ENCODE data around the gene BATF3.

Gene BATF3

GRCh38 chr1:212703991-212704564 is 4.4 kb upstream of the BATF3 start:
- DNase-seq (ENCODE audit: low read depth, low spot score) = no peak

GRCh38 chr1:212702672-212703071 is 3.0 kb upstream of the BATF3 start:
- no peak for DNase-seq (ENCODE audit: low read depth, low spot score)

GRCh38 chr1:212701910-212702309 is 2.3 kb upstream of the BATF3 start:
- DNase-seq (ENCODE audit: low read depth, low spot score) = no peak

GRCh38 chr1:212700892-212701819 is 1.5 kb upstream of the BATF3 start:
- DNase-seq (ENCODE audit: low read depth, low spot score) = no peak

GRCh38 chr1:212700223-212700891 is 717 bp upstream of the BATF3 start:
- peak; percentile 65 for DNase-seq (ENCODE audit: low read depth, low spot score)

- peak; percentile 22 for DNase-seq (ENCODE audit: low read depth, low spot score)
These were observed 476 bp downstream of the BATF3 start for GRCh38 chr1:212699104-212699624.

- no peak for DNase-seq (ENCODE audit: low read depth, low spot score)
These were observed 1.1 kb downstream of the BATF3 start for GRCh38 chr1:212698467-212699103.

- DNase-seq (ENCODE audit: low read depth, low spot score) = no peak
These were observed 2.8 kb downstream of the BATF3 start for GRCh38 chr1:212696721-212697331.

- no peak for DNase-seq (ENCODE audit: low read depth, low spot score)
These were observed 6.6 kb downstream of the BATF3 start for GRCh38 chr1:212692774-212693644.

GRCh38 chr1:212691561-212692071 is 8.0 kb downstream of the BATF3 start:
- no peak for DNase-seq (ENCODE audit: low read depth, low spot score)

GRCh38 chr1:212690816-212691403 is 8.7 kb downstream of the BATF3 start:
- no peak for DNase-seq (ENCODE audit: low read depth, low spot score)

- no peak for DNase-seq (ENCODE audit: low read depth, low spot score)
These were observed 9.7 kb downstream of the BATF3 start for GRCh38 chr1:212689758-212690529.

GRCh38 chr1:212689196-212689725 is 10.4 kb downstream of the BATF3 start:
- no peak for DNase-seq (ENCODE audit: low read depth, low spot score)

- DNase-seq (ENCODE audit: low read depth, low spot score) = no peak
These were observed 11.1 kb downstream of the BATF3 start for GRCh38 chr1:212688341-212689047.

- no peak for DNase-seq (ENCODE audit: low read depth, low spot score)
These were observed 11.8 kb downstream of the BATF3 start for GRCh38 chr1:212687811-212688210.

GRCh38 chr1:212686591-212686990 is 13.0 kb downstream of the BATF3 start:
- no peak for DNase-seq (ENCODE audit: low read depth, low spot score)

GRCh38 chr1:212686069-212686468 is 13.6 kb downstream of the BATF3 start:
- no peak for DNase-seq (ENCODE audit: low read depth, low spot score)

GRCh38 chr1:212685429-212685828 is 14.2 kb downstream of the BATF3 start:
- no peak for DNase-seq (ENCODE audit: low read depth, low spot score)

Measured in activated naive CD8-positive, alpha-beta T cell treated with anti-CD3 and anti-CD28 coated beads, Interleukin-2, amount 50 U/mL, for 16 hours (primary cell).